NCI-H510A (cell line): Measurements from ENCODE around the gene ANAPC7.
A peak's percentile ranks its signal among the peaks of the same experiment; 100 is the strongest.
"Not testable (repeated sequence)": the region's sequence is repeated elsewhere in the genome, so short reads cannot be mapped to it uniquely, and the experiment has no call there.

Experiments used
- DNase-seq: peaks from one replicate; lab custom pipeline; 2025; lab: John Stamatoyannopoulos, UW

Gene ANAPC7

DNA sequence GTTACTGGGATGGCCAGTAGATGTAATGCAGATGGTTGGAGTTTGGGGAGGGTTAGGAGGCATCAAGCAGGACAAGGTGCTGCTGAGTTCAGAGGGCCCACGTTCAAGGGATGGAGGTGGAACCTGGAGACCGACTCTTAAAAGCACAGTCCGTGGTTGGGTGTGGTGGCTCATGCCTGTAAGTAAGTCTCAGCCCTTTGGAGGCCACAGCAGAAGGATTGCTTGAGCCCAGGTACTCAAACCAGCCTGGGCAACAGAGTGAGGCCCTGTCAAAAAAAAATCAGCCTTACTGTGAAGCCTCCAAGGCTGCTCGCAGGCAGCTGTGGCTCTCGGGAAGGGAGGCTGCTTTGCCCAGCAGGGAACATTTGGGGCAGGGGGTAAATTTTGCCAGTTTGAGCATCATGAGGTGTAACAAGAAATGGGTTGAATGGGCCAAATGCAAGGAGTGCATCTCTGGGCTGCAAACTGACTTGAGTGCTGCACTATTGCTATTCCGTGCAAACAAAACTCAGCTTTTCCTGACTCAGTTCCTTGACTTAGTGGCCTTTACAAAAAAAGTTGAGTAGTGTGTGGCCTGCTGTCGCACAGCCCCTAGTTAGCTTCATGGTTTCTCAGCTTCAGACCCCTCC lies 55.0 kb downstream of the ANAPC7 start:
- DNase-seq, result no peak

DNA sequence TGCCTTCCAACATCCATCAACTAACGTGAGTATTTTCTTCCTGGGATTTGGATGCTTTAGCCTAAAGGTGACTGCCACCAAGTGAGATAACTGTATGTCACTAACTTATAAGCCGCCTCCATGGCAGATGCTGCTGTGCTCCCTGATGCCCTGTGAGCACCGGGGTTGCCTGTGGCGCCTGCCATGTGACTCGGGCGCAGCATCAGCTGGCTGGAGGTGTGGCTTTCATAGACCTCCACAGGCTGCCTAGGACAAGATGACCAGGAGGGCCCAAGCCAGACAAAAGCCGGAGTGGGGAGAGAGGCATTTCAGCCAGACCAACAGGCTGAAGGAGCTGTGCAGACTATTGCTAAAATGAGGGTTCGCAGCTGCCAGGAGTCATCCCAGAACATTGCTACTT lies 55.7 kb downstream of the ANAPC7 start:
- DNase-seq, result no peak

DNA sequence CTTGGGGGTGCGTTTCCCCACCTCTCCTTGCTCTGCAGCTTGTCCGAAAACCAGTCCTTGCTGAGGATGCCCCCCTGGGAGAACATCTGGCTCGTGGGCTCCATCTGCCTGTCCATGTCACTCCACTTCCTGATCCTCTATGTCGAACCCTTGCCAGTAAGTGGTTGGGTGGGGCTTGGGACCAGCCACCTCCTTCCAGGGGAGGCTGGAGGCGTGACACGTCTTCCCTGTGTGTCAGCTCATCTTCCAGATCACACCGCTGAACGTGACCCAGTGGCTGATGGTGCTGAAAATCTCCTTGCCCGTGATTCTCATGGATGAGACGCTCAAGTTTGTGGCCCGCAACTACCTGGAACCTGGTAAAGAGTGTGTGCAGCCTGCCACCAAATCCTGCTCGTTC lies 57.5 kb downstream of the ANAPC7 start:
- no peak for DNase-seq

DNA sequence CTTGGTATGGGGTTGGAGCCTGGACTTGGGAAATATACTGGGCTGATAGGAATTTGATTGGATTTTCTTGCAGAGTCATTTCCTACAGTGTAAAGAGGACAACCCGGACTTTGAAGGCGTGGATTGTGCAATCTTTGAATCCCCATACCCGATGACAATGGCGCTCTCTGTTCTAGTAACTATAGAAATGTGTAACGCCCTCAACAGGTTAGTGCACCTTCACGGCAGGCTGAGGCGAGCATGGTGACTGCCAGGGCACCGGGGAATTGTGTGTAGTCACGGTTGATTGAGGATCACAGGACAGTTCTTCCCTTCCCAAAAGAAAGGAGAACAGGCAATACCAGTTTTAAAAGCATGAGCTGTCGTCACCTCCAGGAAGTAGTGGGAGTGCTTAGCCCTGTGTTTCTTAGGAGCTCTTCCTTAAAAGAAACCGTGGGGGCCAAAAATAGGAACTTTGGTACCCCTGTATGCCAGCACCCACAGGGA lies 58.3 kb downstream of the ANAPC7 start:
- peak; percentile 67 for DNase-seq

DNA sequence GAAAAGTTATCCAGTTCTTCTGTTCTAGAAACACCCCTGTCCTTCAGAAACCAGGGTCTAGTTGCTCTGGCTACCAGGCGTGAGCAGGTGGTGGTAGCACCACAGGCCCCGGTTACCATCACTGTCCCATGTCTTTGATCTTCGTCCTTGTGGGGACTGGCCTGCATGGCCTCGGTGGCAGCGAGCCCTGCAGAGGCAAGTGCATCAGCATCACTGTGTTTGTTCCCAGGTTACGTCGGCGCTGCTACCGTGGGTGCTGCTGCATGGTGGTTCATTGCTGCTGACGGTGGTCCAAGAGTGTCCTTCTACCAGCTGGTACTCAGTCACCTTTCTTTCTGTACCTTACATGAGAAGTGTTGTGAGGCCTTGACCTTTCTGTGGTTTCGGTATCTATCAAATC lies 58.9 kb downstream of the ANAPC7 start:
- DNase-seq, result no peak

DNA sequence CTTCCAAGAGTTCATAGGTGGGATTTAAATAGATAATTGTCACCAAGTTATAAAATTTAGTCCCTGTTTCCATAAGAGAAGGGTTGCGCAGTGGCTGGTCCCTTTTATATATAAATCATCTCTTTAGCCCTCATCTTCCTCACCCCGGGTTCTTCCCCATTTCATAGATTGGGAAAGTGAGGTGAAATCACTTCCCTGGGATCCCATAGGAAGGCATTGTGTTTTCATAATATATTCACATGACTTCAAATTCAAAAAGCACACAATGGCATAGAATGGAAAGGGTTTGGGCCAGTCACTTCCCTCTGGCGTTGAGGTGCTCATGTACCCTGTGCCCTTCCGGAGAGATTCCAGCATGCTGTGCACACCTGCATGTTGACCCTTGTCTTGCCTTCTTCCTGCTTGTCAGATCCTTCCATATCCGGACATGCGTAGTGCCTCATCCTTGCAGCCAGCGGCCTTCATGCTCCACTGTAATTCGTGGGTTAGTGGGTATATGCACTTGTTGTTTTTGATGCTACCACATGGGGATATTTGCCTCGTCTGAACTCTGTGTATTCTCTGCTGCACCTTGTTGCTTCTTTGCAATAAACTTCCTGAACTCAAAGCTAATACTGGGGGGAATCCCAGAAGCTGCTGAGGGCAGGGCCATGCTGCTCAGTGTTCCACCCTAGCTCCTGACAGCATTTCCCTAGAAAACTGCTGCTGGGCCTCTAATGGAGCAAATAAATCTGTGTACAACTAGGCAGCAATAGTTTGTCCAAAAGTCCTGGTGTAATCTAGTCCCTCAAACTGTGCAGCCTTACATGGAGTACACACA lies 59.6 kb downstream of the ANAPC7 start:
- DNase-seq, result no peak

DNA sequence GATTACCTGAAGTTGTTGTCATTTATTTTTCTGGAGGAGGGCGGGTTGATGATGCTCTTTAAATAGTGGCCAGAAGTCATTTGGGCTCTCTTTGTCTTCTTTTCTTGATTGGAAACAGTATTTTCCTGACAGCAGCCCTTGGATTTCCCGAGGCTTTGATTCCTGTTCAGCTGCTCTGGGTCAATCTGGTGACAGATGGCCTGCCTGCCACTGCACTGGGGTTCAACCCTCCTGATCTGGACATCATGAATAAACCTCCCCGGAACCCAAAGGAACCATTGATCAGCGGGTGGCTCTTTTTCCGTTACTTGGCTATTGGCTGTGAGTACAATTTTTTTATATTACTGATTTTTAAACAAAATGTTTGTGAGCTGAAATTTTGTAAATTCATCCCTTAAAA lies 60.4 kb downstream of the ANAPC7 start:
- DNase-seq, result no peak

DNA sequence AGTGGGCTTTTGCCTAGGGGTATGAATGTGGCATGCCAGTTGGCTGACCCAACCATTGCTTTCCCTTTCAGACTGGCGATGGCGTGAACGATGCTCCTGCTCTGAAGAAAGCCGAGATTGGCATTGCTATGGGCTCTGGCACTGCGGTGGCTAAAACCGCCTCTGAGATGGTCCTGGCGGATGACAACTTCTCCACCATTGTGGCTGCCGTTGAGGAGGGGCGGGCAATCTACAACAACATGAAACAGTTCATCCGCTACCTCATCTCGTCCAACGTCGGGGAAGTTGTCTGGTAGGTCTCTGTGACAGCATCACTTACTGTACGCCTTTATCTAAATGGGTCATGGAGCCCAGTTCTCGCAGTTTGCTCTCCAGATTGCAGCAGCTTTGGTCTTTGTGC lies 61.4 kb downstream of the ANAPC7 start:
- DNase-seq, result no peak

DNA sequence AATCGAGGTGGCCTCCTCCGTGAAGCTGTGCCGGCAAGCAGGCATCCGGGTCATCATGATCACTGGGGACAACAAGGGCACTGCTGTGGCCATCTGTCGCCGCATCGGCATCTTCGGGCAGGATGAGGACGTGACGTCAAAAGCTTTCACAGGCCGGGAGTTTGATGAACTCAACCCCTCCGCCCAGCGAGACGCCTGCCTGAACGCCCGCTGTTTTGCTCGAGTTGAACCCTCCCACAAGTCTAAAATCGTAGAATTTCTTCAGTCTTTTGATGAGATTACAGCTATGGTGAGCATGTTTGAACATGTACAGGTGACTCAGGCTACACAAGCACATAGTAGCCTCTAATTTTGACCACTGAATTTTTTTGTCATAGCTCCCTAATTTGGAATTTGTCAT lies 62.8 kb downstream of the ANAPC7 start:
- DNase-seq, result no peak

DNA sequence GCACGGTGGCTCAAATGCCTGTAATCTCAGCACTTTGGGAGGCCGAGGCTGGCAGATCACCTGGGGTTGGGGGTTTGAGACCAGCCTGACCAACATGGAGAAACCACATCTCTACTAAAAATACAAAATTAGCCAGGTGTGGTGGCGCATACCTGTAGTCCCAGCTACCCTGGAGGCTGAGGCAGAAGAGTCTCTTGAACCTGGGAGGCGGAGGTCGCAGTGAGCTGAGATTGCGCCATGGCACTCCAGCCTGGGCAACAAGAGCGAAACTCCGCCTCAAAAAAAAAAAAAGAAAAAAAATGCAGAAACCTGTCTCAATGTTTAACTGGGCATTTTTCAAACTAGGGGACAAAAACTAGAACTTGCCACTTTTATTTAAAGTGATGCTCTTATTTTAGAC lies 63.2 kb downstream of the ANAPC7 start:
- not testable (repeated sequence) for DNase-seq

DNA sequence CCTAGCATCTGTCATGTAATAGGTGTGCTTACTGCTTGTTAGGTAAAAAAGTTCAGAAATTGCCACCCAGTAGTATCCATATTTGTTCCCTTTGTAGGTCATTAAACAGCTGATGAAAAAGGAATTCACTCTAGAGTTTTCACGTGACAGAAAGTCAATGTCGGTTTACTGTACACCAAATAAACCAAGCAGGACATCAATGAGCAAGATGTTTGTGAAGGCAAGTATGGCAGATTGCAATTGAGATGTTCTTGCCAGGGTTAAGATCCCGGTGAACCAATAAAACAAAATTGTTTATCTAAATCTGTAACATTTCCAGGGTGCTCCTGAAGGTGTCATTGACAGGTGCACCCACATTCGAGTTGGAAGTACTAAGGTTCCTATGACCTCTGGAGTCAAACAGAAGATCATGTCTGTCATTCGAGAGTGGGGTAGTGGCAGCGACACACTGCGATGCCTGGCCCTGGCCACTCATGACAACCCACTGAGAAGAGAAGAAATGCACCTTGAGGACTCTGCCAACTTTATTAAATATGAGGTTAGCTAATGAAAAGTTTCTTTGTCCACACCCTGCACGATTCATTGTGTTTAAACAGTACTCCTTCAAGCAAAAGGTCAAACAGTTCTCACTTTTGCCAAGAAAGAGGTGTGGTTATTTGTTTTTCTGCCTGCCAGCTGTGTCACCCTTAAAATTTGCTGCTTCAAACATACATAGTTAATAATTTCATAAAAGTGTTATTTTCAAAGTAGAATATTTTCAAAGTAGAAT lies 64.1 kb downstream of the ANAPC7 start:
- DNase-seq, result no peak

DNA sequence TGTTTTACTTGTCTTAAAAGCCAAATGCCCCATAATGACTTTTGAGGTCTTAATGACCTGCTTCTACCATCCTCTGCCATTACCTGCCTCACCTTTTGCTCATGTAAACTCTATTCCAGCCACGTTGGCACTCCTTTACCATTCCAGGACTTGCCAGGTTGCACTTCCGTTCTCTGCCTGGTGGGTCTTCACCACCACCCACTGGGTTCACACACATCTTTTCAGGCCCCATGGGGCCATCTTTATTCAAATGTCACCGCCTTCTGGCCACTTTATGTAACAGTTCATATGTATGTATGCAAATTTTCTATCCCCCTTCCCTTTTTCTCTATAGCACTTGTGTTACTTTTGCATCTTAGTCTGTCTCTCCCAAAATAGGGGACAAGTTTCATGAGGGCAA lies 64.8 kb downstream of the ANAPC7 start:
- DNase-seq, result no peak

DNA sequence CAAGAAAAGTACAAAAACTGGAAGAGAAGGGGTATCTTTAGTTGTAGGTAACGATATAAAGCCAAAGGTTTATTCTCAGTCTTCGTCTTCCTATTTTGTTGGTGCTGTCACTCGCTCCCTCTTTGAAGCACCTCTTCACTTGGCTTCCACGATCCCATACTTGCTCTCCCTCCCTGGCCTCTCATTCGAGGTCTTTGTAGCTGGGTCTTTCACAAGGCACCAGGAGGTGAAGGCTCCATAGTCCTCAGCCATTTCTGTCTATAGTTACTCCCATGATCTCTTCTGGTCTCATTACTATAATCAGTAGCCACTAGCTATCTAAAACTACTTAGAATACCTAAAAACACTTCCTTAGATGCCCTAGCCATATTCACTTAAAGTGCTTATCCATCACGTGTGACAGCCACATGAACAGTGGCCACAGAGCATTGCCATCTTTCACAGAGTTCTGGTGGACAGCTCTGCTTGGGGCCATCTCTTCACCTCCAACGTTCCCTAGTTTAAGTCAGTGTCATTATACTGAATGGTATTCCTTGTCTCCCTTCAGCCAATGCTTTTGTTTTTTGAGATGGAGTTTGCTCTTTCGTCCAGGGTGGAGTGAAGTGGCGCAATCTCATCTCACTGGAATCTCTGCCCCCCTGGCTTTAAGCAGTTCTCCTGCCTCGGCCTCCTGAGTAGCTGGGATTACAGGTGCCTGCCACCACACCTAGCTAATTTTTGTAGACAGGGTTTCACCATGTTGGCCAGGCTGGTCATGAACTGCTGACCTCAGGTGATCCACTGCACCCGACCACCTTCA lies 65.4 kb downstream of the ANAPC7 start:
- DNase-seq, result no peak

DNA sequence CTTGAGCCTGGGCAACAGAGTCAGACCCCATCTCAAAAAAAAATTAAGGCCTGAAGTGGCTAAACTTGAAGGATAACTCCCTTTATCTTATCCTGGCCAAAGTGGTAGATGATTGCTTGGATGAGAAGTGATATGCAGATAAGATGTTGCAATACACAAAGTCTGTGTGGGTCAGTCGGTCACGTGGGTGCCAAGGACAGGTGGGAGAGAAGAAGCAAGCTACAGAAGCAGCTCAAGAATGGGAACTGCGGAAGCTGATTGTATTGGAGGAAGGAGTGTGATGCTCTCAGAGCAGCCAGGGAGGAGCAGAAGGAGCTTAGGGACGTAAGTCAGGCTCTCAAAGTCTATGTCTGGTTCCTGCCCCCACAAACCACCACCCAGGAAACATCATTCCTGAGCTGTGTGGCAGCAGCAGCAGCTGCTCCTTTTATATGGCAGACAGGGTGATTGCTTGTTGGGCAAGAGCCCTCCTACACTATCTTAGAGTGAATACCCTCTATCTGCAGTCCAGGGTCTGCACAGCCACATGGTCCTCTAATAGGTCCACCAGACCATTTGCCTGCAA lies 67.9 kb downstream of the ANAPC7 start:
- DNase-seq, result no peak

DNA sequence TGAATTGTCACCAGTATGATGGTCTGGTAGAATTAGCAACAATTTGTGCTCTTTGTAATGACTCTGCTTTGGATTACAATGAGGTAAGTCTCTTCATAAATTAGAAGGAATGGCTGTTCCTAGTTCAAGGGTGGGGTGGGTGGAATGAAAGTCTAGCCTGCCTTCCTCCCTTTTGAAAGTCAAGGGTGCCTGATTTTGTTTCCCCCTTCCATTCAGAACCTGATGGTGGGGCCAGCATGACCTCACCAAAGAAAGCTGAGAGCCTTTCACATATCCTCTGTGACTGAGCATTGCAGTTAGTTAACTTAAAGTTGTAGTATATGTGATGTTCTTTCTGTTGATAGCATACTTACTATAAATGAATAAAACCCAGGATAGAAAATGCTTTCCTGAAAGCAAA lies 70.3 kb downstream of the ANAPC7 start:
- no peak for DNase-seq

DNA sequence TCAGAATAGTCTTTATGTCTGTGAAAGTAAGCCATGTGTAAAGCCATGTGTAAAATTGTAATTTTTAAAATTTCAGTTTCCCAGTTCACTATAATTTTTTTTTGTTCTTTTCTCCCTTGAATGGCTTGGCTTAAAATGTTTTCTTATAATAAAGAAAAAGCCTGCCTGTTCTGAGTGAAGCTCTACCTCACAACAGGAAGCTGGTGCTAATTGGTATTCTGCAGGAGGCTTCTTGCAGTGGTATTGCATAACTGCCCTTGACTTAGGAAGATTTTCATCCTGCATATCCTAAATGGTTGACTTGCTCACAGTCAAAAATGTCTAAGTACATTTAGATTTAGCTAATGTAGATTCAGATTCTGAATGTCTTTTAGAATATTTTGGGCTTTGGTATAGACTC lies 73.0 kb downstream of the ANAPC7 start:
- DNase-seq, result no peak

DNA sequence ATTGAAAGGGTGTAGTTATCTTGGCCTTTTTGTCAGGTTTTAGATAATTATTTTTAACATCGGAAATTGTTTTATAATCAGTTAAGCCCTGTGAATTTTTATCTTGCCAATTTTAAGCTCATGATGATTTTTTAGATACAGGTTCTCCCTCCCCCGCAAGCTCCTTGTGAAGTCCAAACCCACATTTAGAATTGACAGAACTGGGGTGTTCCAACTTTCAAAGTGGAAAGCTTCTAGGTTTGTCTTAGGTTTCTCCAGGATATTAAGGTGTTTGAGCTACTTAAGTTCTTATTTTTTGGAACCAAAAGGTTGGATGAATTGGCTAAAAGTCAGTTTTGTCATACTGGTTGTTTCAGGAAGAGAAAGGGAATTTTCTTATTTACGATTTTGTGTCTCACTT lies 73.4 kb downstream of the ANAPC7 start:
- no peak for DNase-seq

DNA sequence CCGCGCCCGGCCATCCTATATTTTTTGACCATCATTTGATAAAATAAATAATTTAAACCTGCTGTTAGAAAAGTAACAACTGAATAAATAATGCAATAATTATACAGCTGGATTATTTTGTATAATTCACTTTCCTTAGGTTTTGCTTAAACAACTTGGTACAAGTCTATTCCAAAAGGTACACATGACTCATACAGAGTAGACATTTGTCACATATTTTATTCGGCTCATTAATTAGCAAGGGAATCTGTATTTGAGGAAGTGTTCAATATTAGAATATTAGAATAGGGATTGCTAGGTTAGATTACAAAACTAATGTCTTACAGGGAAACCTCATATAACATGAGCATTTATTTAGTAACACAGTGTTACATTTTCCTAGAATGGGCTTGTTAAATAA lies 73.8 kb downstream of the ANAPC7 start:
- no peak for DNase-seq
